ENCODE data around the gene SRGAP3. TPM values are rescaled to one million over a fixed set of nuclear protein-coding genes. Genes with fewer than 3 reads are reported as not detected.

SRGAP3 gene
- total and polyA plus RNA-seq, 8 donors: 5.1 to 28.9 (median 22.4) TPM

GRCh38 chr3:9074079-9074478, 175.4 kb downstream of the SRGAP3 start:
- no peaks in the 10 kb centered on the region for H3K27me3 ChIP-seq
- no peak for DNase-seq
- ATAC-seq: no peak
- H3K4me3 ChIP-seq: no peak overlapping the region
- no peak for TF ChIP-seq CTCF (IDR thresholded peaks at IDR 0.05)
- no peaks in the 10 kb centered on the region for H3K4me1 ChIP-seq
- H3K9me3 ChIP-seq: no peaks in the 10 kb centered on the region
- no peak overlapping the region for H3K27ac ChIP-seq
- intact Hi-C loops (cut with DNase I): loop anchor here in 1 of 2 donors (5.0 kb wide), 1 partner anchor 87 kb away; no protein-coding TSS in a partner anchor
- H3K36me3 ChIP-seq: no peaks in the 10 kb centered on the region

GRCh38 chr3:9072667-9073009, 176.8 kb downstream of the SRGAP3 start:
- TF ChIP-seq CTCF (IDR thresholded peaks at IDR 0.05): no peak
- Histone ChIP-seq H3K9me3 (no peaks in the 10 kb centered on the region), H3K4me1 (no peaks in the 10 kb centered on the region), H3K36me3 (no peaks in the 10 kb centered on the region), H3K27me3 (no peaks in the 10 kb centered on the region), H3K4me3 (no peak overlapping the region), H3K27ac (no peak overlapping the region)
- ATAC-seq: no peak
- intact Hi-C loops (cut with DNase I): loop anchor here in 1 of 2 donors (5.0 kb wide), 1 partner anchor 85 kb away; no protein-coding TSS in a partner anchor
- no peak for DNase-seq

- TF ChIP-seq CTCF (IDR thresholded peaks at IDR 0.05): no peak
- intact Hi-C loops (cut with DNase I): loop anchor here in 1 of 2 donors (5.0 kb wide), 1 partner anchor 85 kb away; no protein-coding TSS in a partner anchor
- no peaks in the 10 kb centered on the region for H3K27me3 ChIP-seq
- H3K36me3 ChIP-seq: no peaks in the 10 kb centered on the region
- H3K4me3 ChIP-seq: no peak overlapping the region
- no peaks in the 10 kb centered on the region for H3K4me1 ChIP-seq
- DNase-seq: no peak
- ATAC-seq: no peak
- no peak overlapping the region for H3K27ac ChIP-seq
- H3K9me3 ChIP-seq: no peaks in the 10 kb centered on the region
Measured at GRCh38 chr3:9071936-9072666, 177.3 kb downstream of the SRGAP3 start.

- Histone ChIP-seq H3K36me3 (no peaks in the 10 kb centered on the region), H3K27me3 (no peaks in the 10 kb centered on the region), H3K9me3 (no peaks in the 10 kb centered on the region), H3K4me1 (no peaks in the 10 kb centered on the region), H3K4me3 (no peak overlapping the region), H3K27ac (no peak overlapping the region)
- intact Hi-C loops (cut with DNase I): loop anchor here in 1 of 2 donors (5.0 kb wide), 1 partner anchor 84 kb away; no protein-coding TSS in a partner anchor
- DNase-seq: no peak
- no peak for ATAC-seq
- TF ChIP-seq CTCF (IDR thresholded peaks at IDR 0.05): no peak
Measured at GRCh38 chr3:9070961-9071360, 178.5 kb downstream of the SRGAP3 start.

GRCh38 chr3:9069971-9070370, 179.5 kb downstream of the SRGAP3 start:
- no peaks in the 10 kb centered on the region for H3K27me3 ChIP-seq
- ATAC-seq: no peak
- no peaks in the 10 kb centered on the region for H3K4me1 ChIP-seq
- no peak overlapping the region for H3K27ac ChIP-seq
- no peak for DNase-seq
- no peak for TF ChIP-seq CTCF (IDR thresholded peaks at IDR 0.05)
- H3K4me3 ChIP-seq: no peak overlapping the region
- H3K36me3 ChIP-seq: no peaks in the 10 kb centered on the region
- H3K9me3 ChIP-seq: no peaks in the 10 kb centered on the region
- intact Hi-C loops (cut with DNase I): loop anchor here in 1 of 2 donors (5.0 kb wide), 1 partner anchor 83 kb away; no protein-coding TSS in a partner anchor
